ENCODE data around the gene PTPRK.

Gene PTPRK

DNA sequence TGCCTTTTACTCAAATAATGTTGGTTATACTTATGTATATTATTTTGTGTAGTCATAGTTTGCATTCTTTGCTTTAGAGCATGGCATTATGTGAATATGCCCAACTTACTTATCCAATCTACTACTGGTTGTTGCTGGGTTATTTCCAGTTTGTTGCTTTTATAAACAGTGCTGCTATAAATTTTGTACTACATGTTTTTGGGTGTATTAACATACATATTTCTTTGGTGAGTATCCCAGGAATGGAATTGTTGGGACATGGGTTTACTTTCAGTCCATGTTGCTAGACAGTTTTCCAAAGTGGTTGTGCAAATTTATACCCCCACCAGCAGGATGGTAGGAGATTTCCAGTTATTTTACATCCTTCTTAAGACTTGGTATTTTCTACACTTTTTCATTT, 462.5 kb downstream of the PTPRK start (continued):
- TF ChIP-seq, protein P1, sequence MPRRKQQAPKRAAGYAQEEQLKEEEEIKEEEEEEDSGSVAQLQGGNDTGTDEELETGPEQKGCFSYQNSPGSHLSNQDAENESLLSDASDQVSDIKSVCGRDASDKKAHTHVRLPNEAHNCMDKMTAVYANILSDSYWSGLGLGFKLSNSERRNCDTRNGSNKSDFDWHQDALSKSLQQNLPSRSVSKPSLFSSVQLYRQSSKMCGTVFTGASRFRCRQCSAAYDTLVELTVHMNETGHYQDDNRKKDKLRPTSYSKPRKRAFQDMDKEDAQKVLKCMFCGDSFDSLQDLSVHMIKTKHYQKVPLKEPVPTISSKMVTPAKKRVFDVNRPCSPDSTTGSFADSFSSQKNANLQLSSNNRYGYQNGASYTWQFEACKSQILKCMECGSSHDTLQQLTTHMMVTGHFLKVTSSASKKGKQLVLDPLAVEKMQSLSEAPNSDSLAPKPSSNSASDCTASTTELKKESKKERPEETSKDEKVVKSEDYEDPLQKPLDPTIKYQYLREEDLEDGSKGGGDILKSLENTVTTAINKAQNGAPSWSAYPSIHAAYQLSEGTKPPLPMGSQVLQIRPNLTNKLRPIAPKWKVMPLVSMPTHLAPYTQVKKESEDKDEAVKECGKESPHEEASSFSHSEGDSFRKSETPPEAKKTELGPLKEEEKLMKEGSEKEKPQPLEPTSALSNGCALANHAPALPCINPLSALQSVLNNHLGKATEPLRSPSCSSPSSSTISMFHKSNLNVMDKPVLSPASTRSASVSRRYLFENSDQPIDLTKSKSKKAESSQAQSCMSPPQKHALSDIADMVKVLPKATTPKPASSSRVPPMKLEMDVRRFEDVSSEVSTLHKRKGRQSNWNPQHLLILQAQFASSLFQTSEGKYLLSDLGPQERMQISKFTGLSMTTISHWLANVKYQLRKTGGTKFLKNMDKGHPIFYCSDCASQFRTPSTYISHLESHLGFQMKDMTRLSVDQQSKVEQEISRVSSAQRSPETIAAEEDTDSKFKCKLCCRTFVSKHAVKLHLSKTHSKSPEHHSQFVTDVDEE (CRISPR knock-in tag; IDR thresholded peaks at IDR 0.05), result no peak
- TF ChIP-seq GLIS3 (CRISPR knock-in tag; IDR thresholded peaks at IDR 0.05), result no peak
- no peak for TF ChIP-seq ZNF565 (CRISPR knock-in tag; conservative IDR thresholded peaks at IDR 0.05; ENCODE audit: low read depth)
- TF ChIP-seq OSR1 (CRISPR knock-in tag; IDR thresholded peaks at IDR 0.05), result no peak
- TF ChIP-seq ZFP30 (CRISPR knock-in tag; IDR thresholded peaks at IDR 0.05), result no peak

GRCh38 chr6:128057541-128057940, 462.9 kb downstream of the PTPRK start:
- TF ChIP-seq ZNF8 (CRISPR knock-in tag; IDR thresholded peaks at IDR 0.05), result no peak
- no peak for ATAC-seq

DNA sequence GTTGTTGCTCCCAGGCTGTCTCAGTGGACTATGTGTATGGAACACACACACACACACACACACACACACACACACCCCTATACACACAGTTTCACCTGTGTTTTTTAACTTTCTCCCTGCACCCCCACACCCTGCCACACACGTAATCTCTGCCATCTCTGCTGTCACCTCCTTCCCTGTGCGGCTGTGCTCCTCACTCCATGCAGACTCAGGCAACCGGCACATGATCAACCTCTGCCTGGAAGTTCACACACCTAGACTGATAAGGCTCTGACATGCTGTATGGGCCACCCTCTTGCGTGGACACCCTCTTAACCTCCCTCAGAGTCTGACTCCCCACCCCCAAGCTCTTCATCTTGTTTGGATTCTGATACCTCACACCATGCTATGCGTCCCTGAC, 467.3 kb downstream of the PTPRK start:
- no peak for ATAC-seq
- TF ChIP-seq ZNF8 (CRISPR knock-in tag; IDR thresholded peaks at IDR 0.05) (no peak), SNAI2 (CRISPR knock-in tag; IDR thresholded peaks at IDR 0.05) (no peak), ZFP30 (CRISPR knock-in tag; IDR thresholded peaks at IDR 0.05) (no peak), ZNF565 (CRISPR knock-in tag; conservative IDR thresholded peaks at IDR 0.05; ENCODE audit: low read depth) (no peak), GLIS3 (CRISPR knock-in tag; IDR thresholded peaks at IDR 0.05) (no peak), PPARA (CRISPR knock-in tag; IDR thresholded peaks at IDR 0.05; ENCODE audit: borderline replicate concordance) (no peak), ARNTL (CRISPR knock-in tag; IDR thresholded peaks at IDR 0.05; ENCODE audit: borderline replicate concordance, low read depth) (no peak), ZC3H10 (CRISPR knock-in tag; IDR thresholded peaks at IDR 0.05) (no peak), BACH2 (CRISPR knock-in tag; IDR thresholded peaks at IDR 0.05; ENCODE audit: borderline replicate concordance) (no peak), ISL1 (CRISPR knock-in tag; IDR thresholded peaks at IDR 0.05) (no peak), CSDC2 (CRISPR knock-in tag; IDR thresholded peaks at IDR 0.05) (no peak), POU6F1 (CRISPR knock-in tag; IDR thresholded peaks at IDR 0.05; ENCODE audit: borderline replicate concordance, low read depth) (no peak), RARB (CRISPR knock-in tag; IDR thresholded peaks at IDR 0.05) (no peak), PATZ1 (CRISPR knock-in tag; IDR thresholded peaks at IDR 0.05; ENCODE audit: borderline replicate concordance) (no peak), CSRNP3 (CRISPR knock-in tag; IDR thresholded peaks at IDR 0.05) (no peak), OSR1 (CRISPR knock-in tag; IDR thresholded peaks at IDR 0.05) (no peak), ZNF70 (CRISPR knock-in tag; IDR thresholded peaks at IDR 0.05) (no peak), ZFP3 (CRISPR knock-in tag; IDR thresholded peaks at IDR 0.05) (no peak)
- TF ChIP-seq, protein P2, sequence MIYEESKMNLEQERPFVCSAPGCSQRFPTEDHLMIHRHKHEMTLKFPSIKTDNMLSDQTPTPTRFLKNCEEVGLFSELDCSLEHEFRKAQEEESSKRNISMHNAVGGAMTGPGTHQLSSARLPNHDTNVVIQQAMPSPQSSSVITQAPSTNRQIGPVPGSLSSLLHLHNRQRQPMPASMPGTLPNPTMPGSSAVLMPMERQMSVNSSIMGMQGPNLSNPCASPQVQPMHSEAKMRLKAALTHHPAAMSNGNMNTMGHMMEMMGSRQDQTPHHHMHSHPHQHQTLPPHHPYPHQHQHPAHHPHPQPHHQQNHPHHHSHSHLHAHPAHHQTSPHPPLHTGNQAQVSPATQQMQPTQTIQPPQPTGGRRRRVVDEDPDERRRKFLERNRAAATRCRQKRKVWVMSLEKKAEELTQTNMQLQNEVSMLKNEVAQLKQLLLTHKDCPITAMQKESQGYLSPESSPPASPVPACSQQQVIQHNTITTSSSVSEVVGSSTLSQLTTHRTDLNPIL (CRISPR knock-in tag; IDR thresholded peaks at IDR 0.05; ENCODE audit: low read depth), result no peak

DNA sequence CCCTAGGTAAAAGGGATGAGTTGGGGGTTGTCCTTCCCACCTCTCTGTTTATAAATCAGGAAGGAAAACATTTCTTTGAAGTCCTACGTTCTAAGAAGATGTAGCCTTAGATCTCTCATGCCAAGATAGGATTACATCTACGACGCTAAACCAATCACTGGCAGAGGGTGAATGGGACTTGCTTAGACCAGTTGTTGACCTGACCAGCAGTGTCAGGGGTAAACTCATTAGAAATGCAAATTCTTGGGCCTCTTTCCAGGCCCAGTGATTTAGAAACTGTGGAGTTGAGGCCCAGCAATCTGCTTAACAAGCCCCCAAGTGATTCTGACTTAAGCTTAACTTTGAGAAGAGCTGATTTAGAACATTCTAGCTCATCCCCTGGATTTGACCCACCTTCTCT, 472.4 kb downstream of the PTPRK start:
- TF ChIP-seq PPARA (CRISPR knock-in tag; IDR thresholded peaks at IDR 0.05; ENCODE audit: borderline replicate concordance), result no peak
- TF ChIP-seq ZNF8 (CRISPR knock-in tag; IDR thresholded peaks at IDR 0.05), result no peak
- no peak for TF ChIP-seq ZFP30 (CRISPR knock-in tag; IDR thresholded peaks at IDR 0.05)
- no peak for TF ChIP-seq ESRRG (CRISPR knock-in tag; IDR thresholded peaks at IDR 0.05)
- no peak for TF ChIP-seq PATZ1 (CRISPR knock-in tag; IDR thresholded peaks at IDR 0.05; ENCODE audit: borderline replicate concordance)
- TF ChIP-seq RARB (CRISPR knock-in tag; IDR thresholded peaks at IDR 0.05), result no peak
- no peak for TF ChIP-seq CSDC2 (CRISPR knock-in tag; IDR thresholded peaks at IDR 0.05)
- TF ChIP-seq TOX (CRISPR knock-in tag; IDR thresholded peaks at IDR 0.05; ENCODE audit: borderline replicate concordance), result no peak
- no peak for TF ChIP-seq BACH2 (CRISPR knock-in tag; IDR thresholded peaks at IDR 0.05; ENCODE audit: borderline replicate concordance)
- TF ChIP-seq GLIS3 (CRISPR knock-in tag; IDR thresholded peaks at IDR 0.05), result no peak
- ATAC-seq, result no peak

Measured in SK-N-SH treated with all-trans-retinoic acid at 6 μM for 48 hours (cell line).